IMR-90 (cell line): Measurements from ENCODE around the gene THEM5. TPM values are rescaled to one million over a fixed set of nuclear protein-coding genes. Genes with fewer than 3 reads are reported as not detected.

Experiments
- ATAC-seq: fragments of 200-7000 bp; cut with Tn5 transposase; 2 replicates; pipeline ENCODE4 v1.9.1; 2020; ENCODE audit warnings: low read depth, mild to moderate bottlenecking, moderate library complexity
- BruUV-seq: library from RNA; stranded (reverse); fragments of 400-500 nt; replicated peaks from 2 replicates; lab custom pipeline; 2021; lab: Mats Ljungman, UMichigan
- CTCF ChIA-PET: fragments of 300-600 bp; formaldehyde crosslinking; extraction: SDS; loops from one replicate; lab custom pipeline; 2021; ENCODE audit warnings: antibody characterized with exemption; lab: Yijun Ruan, JAX
- POLR2A ChIA-PET: fragments of 300-600 bp; sonication (Branson Sonifier 250); formaldehyde crosslinking; loops from one replicate; lab custom pipeline; 2022; ENCODE audit warnings: antibody characterized with exemption; ENCODE audit not compliant: unreplicated experiment; lab: Charles Lee
- DNase-seq: peaks from one replicate; pipeline ENCODE4 v3.0.0; 2013
- H2AFZ ChIP-seq: replicated peaks from 2 replicates; pipeline ENCODE3; 2013; ENCODE audit warnings: low read length, mild to moderate bottlenecking; ENCODE audit not compliant: poor library complexity
- H2AK5ac ChIP-seq: 2 replicates; pipeline ENCODE4 v1.6.1; 2013; ENCODE audit warnings: low read depth, low read length, inconsistent platforms
- H2AK9ac ChIP-seq: replicated peaks from 2 replicates; pipeline ENCODE3; 2013; ENCODE audit warnings: mild to moderate bottlenecking, low read depth, low read length, moderate library complexity; ENCODE audit not compliant: poor library complexity
- H2BK120ac ChIP-seq: 2 replicates; pipeline ENCODE4 v1.6.1; 2013; ENCODE audit warnings: low read depth, low read length, inconsistent platforms
- H2BK15ac ChIP-seq: 3 replicates; pipeline ENCODE4 v1.6.1; 2013; ENCODE audit warnings: low read depth, low read length, inconsistent platforms
- H2BK20ac ChIP-seq: 2 replicates; pipeline ENCODE4 v1.6.1; 2013; ENCODE audit warnings: low read depth, mild to moderate bottlenecking, inconsistent platforms, low read length, moderate library complexity
- H2BK5ac ChIP-seq: 2 replicates; pipeline ENCODE4 v1.6.1; 2013; ENCODE audit warnings: mild to moderate bottlenecking, low read depth, low read length, inconsistent platforms; ENCODE audit not compliant: poor library complexity, severe bottlenecking
- H3K14ac ChIP-seq: replicated peaks from 2 replicates; pipeline ENCODE4 v1.6.1; 2013; ENCODE audit warnings: low read depth, low read length, inconsistent platforms
- H3K18ac ChIP-seq: 2 replicates; pipeline ENCODE4 v1.6.1; 2013; ENCODE audit warnings: low read depth, low read length, control low read depth
- H3K23ac ChIP-seq: 2 replicates; pipeline ENCODE4 v1.6.1; 2013; ENCODE audit warnings: low read depth, low read length, inconsistent platforms
- H3K27ac ChIP-seq: 2 replicates; pipeline ENCODE4 v1.5.1; 2013; ENCODE audit warnings: mild to moderate bottlenecking, control low read depth, low read length; ENCODE audit not compliant: insufficient read depth
- H3K27me3 ChIP-seq: 2 replicates; pipeline ENCODE4 v1.6.1; 2013; ENCODE audit warnings: low read length; ENCODE audit not compliant: control insufficient read depth, insufficient read depth
- H3K36me3 ChIP-seq: 2 replicates; pipeline ENCODE4 v1.6.1; 2013; ENCODE audit warnings: low read length, mixed read lengths; ENCODE audit not compliant: control insufficient read depth, insufficient read depth
- H3K4ac ChIP-seq: 2 replicates; pipeline ENCODE4 v1.6.1; 2013; ENCODE audit warnings: low read depth, low read length, inconsistent platforms
- H3K4me1 ChIP-seq: 2 replicates; pipeline ENCODE4 v1.6.1; 2013; ENCODE audit warnings: low read length, mixed read lengths; ENCODE audit not compliant: control insufficient read depth, insufficient read depth
- H3K4me2 ChIP-seq: 2 replicates; pipeline ENCODE4 v1.6.1; 2013; ENCODE audit warnings: low read depth, mild to moderate bottlenecking, control low read depth, low read length, moderate library complexity
- H3K4me3 ChIP-seq: 2 replicates; pipeline ENCODE4 v1.5.1; 2013; ENCODE audit warnings: low read depth, mild to moderate bottlenecking, control low read depth, low read length, moderate library complexity; ENCODE audit not compliant: insufficient read depth
- H3K56ac ChIP-seq: 2 replicates; pipeline ENCODE4 v1.6.1; 2013; ENCODE audit warnings: low read length, inconsistent platforms; ENCODE audit not compliant: insufficient read depth; ENCODE audit errors: extremely low read depth
- H3K79me1 ChIP-seq, 2 experiments: 2 replicates each; pipeline ENCODE4 v1.6.1; 2013; ENCODE audit warnings: low read length in 2 of 2, inconsistent platforms in 1 of 2, low read depth in 1 of 2
- H3K9ac ChIP-seq: 2 replicates; pipeline ENCODE4 v1.6.1; 2013; ENCODE audit warnings: low read depth, low read length, control low read depth
- H3K9me1 ChIP-seq: 2 replicates; pipeline ENCODE4 v1.6.1; 2013; ENCODE audit warnings: low read length, inconsistent platforms; ENCODE audit not compliant: insufficient read depth
- H3K9me3 ChIP-seq: 2 replicates; pipeline ENCODE4 v1.6.1; 2013; ENCODE audit warnings: low read length; ENCODE audit not compliant: control insufficient read depth, insufficient read depth
- H4K20me1 ChIP-seq: 2 replicates; pipeline ENCODE4 v1.6.1; 2013; ENCODE audit warnings: low read length, inconsistent platforms; ENCODE audit not compliant: insufficient read depth
- H4K5ac ChIP-seq: 2 replicates; pipeline ENCODE4 v1.6.1; 2013; ENCODE audit warnings: mild to moderate bottlenecking, low read depth, low read length, control low read depth
- H4K8ac ChIP-seq, 2 experiments: 2 replicates each; pipeline ENCODE4 v1.6.1; 2013; ENCODE audit warnings: low read depth in 2 of 2, low read length in 2 of 2, control low read depth in 1 of 2, inconsistent platforms in 1 of 2
- H4K91ac ChIP-seq: 2 replicates; pipeline ENCODE4 v1.6.1; 2013; ENCODE audit warnings: low read depth, low read length, inconsistent platforms; ENCODE audit not compliant: insufficient read depth
- BHLHE40 ChIP-seq: fragments of 150-350 bp; IDR thresholded peaks from 2 replicates; pipeline ENCODE4 v1.6.1; 2016; ENCODE audit warnings: mild to moderate bottlenecking, low read depth, low read length
- CHD1 ChIP-seq: IDR thresholded peaks from 2 replicates; pipeline ENCODE4 v1.6.1; 2012; ENCODE audit warnings: low read depth, low read length, improper control_type of control experiment
- CTCF ChIP-seq: conservative IDR thresholded peaks from 2 replicates; pipeline ENCODE4 v1.5.1; 2012; ENCODE audit warnings: mild to moderate bottlenecking, low read depth, low read length, improper control_type of control experiment
- ELK1 ChIP-seq: fragments of 150-350 bp; IDR thresholded peaks from 2 replicates; pipeline ENCODE4 v1.6.1; 2016; ENCODE audit warnings: low read depth, mild to moderate bottlenecking, low read length, moderate library complexity, borderline replicate concordance
- FOS ChIP-seq: fragments of 150-350 bp; IDR thresholded peaks from 2 replicates; pipeline ENCODE4 v1.6.1; 2016; ENCODE audit warnings: low read depth, low read length
- MAFK ChIP-seq: IDR thresholded peaks from 2 replicates; pipeline ENCODE4 v1.6.1; 2012; ENCODE audit warnings: low read depth, low read length, improper control_type of control experiment
- MAZ ChIP-seq: IDR thresholded peaks from 2 replicates; pipeline ENCODE4 v1.6.1; 2012; ENCODE audit warnings: low read depth, mild to moderate bottlenecking, low read length, improper control_type of control experiment, moderate library complexity, borderline replicate concordance
- MXI1 ChIP-seq: IDR thresholded peaks from 2 replicates; pipeline ENCODE4 v1.6.1; 2012; ENCODE audit warnings: low read depth, mild to moderate bottlenecking, low read length, moderate library complexity, borderline replicate concordance
- NFE2L2 ChIP-seq: fragments of 150-350 bp; IDR thresholded peaks from 2 replicates; pipeline ENCODE4 v1.6.1; 2016; ENCODE audit warnings: low read depth, mild to moderate bottlenecking, low read length
- POLR2A ChIP-seq: IDR thresholded peaks from 2 replicates; pipeline ENCODE4 v1.6.1; 2012; ENCODE audit warnings: mild to moderate bottlenecking, low read depth, low read length
- RCOR1 ChIP-seq: IDR thresholded peaks from 2 replicates; pipeline ENCODE4 v1.6.1; 2012; ENCODE audit warnings: mild to moderate bottlenecking, low read length, improper control_type of control experiment; ENCODE audit not compliant: insufficient replicate concordance
- RFX5 ChIP-seq: IDR thresholded peaks from 2 replicates; pipeline ENCODE4 v1.8.0; 2012; ENCODE audit warnings: low read depth, mild to moderate bottlenecking, low read length, moderate library complexity
- SMC3 ChIP-seq: fragments of 150-350 bp; IDR thresholded peaks from 2 replicates; pipeline ENCODE4 v1.6.1; 2016; ENCODE audit warnings: low read depth, mild to moderate bottlenecking, antibody characterized with exemption, low read length, moderate library complexity
- whole genome bisulfite sequencing, 2 experiments: methylation state at CpG; one replicate each; pipeline versions ENCODE4 v1.1.5 to v1.1.7; 2013; ENCODE audit warnings: missing lambda C conversion rate in 2 of 2; ENCODE audit not compliant: insufficient read length in 1 of 2; ENCODE audit errors: extremely low coverage in 2 of 2; 5-methylcytosine and 5-hydroxymethylcytosine counted together
- dilution Hi-C: fragments of 300-500 bp; cut with HindIII; formaldehyde crosslinking; loops from one replicate; pipeline ENCODE4 v1.14.3; 2018; ENCODE audit warnings: low sequenced_read_pairs; ENCODE audit not compliant: unreplicated experiment
- in situ Hi-C: fragments of 300-500 bp; cut with MboI; formaldehyde crosslinking; loops from 3 replicates; pipeline ENCODE4 v1.14.3; 2019; ENCODE audit warnings: low sequenced_read_pairs, inconsistent platforms, mixed read lengths
- intact Hi-C: fragments of 100-400 bp; cut with micrococcal nuclease; formaldehyde crosslinking; loops from 2 replicates; pipeline ENCODE4 v1.10.0; 2022
- polyA plus RNA-seq, 3 experiments: library from polyadenylated mRNA; depleted of rRNA; stranded (reverse); fragments of >200 nt; gene quantifications; 2 replicates each; pipeline ENCODE4 v1.2.3, GENCODE V29; 2012; ENCODE audit warnings: low replicate concordance in 1 of 3
- total RNA-seq: library from RNA; depleted of rRNA; stranded (reverse); fragments of >200 nt; gene quantifications from 2 replicates; pipeline ENCODE4 v1.2.3, GENCODE V29; 2012
- TF ChIP-seq, protein P1 (sequence below): fragments of 150-350 bp; IDR thresholded peaks from 2 replicates; pipeline ENCODE4 v1.6.1; 2017; ENCODE audit warnings: mild to moderate bottlenecking, antibody characterized with exemption, low read length, low read depth

Gene THEM5
- total and polyA plus RNA-seq, 2 of the 4 experiments (the other 2 are of a cell fraction) = not detected

DNA sequence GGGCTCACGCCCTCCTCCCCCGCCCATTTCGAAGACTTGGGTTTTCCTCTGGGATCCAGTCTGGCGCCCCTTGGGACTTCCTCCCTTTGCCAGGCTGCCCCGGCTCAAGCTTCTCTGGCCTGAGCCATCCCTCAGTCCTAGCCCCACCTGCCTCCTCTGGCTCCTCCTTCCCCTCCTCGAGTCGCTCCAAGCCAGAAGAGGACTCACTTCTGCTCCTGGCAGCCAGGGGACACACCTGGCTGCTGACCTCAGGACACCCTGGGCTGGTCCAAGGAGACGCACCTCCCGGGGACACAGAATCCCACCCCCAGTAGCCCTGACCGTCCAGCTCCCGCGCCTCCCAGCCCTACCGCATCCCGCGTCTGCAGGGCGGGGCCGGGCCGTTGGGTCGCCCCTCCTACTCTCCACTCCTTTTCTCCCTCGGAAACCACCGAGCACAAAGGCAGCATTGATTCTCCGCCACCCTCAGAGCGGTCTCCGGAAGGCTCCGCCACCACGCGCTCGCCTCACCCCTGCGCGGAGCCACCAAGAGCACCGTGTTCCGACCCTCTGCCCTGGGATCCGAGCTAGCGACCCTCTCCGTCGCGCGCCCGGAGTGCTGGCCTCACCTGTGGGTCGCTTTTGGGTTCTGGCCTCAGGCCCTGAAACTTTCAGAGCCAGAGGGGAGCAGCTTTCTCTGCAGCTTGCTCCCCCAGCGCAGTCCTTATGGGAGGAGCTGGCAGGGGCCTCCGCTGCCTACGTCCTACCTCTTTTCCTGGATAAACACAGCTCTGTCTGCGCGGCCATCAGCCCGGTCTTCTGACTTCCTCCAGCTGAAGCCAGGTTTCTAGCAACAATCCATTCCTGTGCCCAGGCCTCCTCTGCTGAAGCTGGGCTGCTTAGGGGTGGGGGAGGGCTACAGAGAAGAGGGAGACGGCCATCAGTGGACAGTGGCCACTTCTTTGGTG lies 13.8 kb downstream of the THEM5 start, which contains the start of gene C2CD4D:
C2CD4D (minus strand) TSS at position 364 of the 947 bp plus-strand sequence. CDS start 831 bp downstream, outside the sequence.
- CTCF ChIA-PET = no interaction called here
- DNase-seq = no peak
- H2BK120ac ChIP-seq = no peak within 1 kb of the TSS
- H3K36me3 ChIP-seq = no peaks in the 10 kb centered on the region
- no peak within 1 kb of the TSS for H3K27ac ChIP-seq
- no peak within 1 kb of the TSS for H4K8ac ChIP-seq
- POLR2A ChIA-PET = no interaction called here
- H3K9me1 ChIP-seq = no peaks in the 10 kb centered on the region
- no peak within 1 kb of the TSS for H4K91ac ChIP-seq
- in situ Hi-C loops (no loop called here), dilution Hi-C loops (no loop called here), intact Hi-C loops (loop anchor here (5.0 to 10.0 kb wide), 2 partner anchors 77 to 295 kb away; partner anchors contain the start of genes MRPL9 and TUFT1)
- no TSS peak for BruUV-seq
- no peak within 1 kb of the TSS for H2BK15ac ChIP-seq
- no peak within 1 kb of the TSS for H2AK5ac ChIP-seq
- no peaks in the 10 kb centered on the region for H3K79me1 ChIP-seq
- no peak within 1 kb of the TSS for H3K14ac ChIP-seq
- H3K18ac ChIP-seq = no peak within 1 kb of the TSS
- H3K56ac ChIP-seq = no peak within 1 kb of the TSS
- no peak for ATAC-seq
- H3K4ac ChIP-seq = no peak within 1 kb of the TSS
- peak within 1 kb of the TSS; percentile 86 for H2AFZ ChIP-seq
- H2AK9ac ChIP-seq = peak within 1 kb of the TSS; percentile 25
- no peaks in the 10 kb centered on the region for H4K20me1 ChIP-seq
- H3K27me3 ChIP-seq = peaks cover 55% of the 10 kb centered on the region
- H3K4me1 ChIP-seq = no peaks in the 10 kb centered on the region; the same call in 1 of the 2 replicates
- no peak within 1 kb of the TSS for H2BK20ac ChIP-seq
- H3K4me3 ChIP-seq = peak within 1 kb of the TSS; percentile 36; the same call in 1 of the 2 replicates
- TF ChIP-seq POLR2A = no peak
- TF ChIP-seq NFE2L2 = no peak
- TF ChIP-seq, protein P1, sequence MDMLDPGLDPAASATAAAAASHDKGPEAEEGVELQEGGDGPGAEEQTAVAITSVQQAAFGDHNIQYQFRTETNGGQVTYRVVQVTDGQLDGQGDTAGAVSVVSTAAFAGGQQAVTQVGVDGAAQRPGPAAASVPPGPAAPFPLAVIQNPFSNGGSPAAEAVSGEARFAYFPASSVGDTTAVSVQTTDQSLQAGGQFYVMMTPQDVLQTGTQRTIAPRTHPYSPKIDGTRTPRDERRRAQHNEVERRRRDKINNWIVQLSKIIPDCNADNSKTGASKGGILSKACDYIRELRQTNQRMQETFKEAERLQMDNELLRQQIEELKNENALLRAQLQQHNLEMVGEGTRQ = no peak
- no peak for TF ChIP-seq MAFK
- no peak for TF ChIP-seq BHLHE40
- no peak for TF ChIP-seq MXI1
- TF ChIP-seq ELK1 = no peak
- TF ChIP-seq FOS = no peak
- TF ChIP-seq CTCF = no peak
- no peak for TF ChIP-seq RFX5
- no peak for TF ChIP-seq RCOR1
- no peak for TF ChIP-seq SMC3
- no peak for TF ChIP-seq CHD1
- no peak for TF ChIP-seq MAZ
- WGBS, 2 experiments = 12% methylated on average over 18 of the region's 47 CpGs; no CpG with 5 or more reads in 1 of the 2 experiments
- H3K23ac ChIP-seq = no peak within 1 kb of the TSS
- H3K4me2 ChIP-seq = peak within 1 kb of the TSS; percentile 10; the same call in 1 of the 2 replicates
- no peak within 1 kb of the TSS for H4K5ac ChIP-seq
- no peak within 1 kb of the TSS for H2BK5ac ChIP-seq
- no peak within 1 kb of the TSS for H3K9ac ChIP-seq
- H3K9me3 ChIP-seq = no peaks in the 10 kb centered on the region
